Measurements from ENCODE around the gene CAB39.

DNA sequence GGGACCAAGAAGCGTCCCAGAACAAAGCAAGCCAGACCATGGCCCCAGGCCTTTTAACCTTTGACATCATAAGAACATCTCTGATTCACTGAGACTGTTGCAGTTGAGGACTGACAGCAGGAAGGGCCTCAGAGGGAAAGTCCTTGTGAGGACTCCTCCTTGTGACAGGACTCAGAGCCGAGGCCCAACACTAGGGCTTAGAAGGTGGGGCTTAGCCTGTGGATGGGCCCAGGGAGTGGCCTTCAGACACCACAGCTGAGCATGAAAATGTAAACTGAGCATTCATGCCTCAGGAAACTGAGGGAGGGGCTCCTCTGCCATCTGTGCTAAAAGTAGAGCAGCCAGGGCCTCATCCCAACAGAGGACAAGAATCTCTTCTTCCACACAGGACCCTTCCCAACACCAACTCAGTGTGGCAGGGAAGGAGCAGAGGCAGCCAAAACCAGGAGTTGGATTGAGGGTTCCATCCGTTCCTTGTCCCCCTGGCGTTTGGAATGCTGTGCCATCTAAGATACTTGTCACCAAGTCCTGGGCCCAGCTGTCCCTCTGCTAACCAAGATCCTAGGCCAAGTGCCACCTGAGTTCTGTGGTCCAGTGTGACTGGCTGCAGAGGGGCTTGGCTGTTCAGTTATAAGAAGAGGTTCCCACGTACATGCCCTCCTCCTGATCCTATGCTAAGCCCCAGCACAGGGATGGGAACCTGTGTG is 37.5 kb upstream of the CAB39 start:
- TF ChIP-seq POLR2A (IDR thresholded peaks at IDR 0.05; ENCODE audit: low read length) (no peak), GATA1 (IDR thresholded peaks at IDR 0.05; ENCODE audit: low read depth, low read length) (no peak)
